GM19035 (cell line): Measurements from ENCODE around the gene ACOXL.

Experiments
- ATAC-seq: cut with Tn5 transposase; IDR thresholded peaks from one replicate; pipeline ENCODE4 v1.9.1; 2021; ENCODE audit not compliant: unreplicated experiment

Gene ACOXL

GRCh38 chr2:111145103-111145760 is 412.9 kb downstream of the ACOXL start:
- ATAC-seq: no peak

- no peak for ATAC-seq
These were observed 413.6 kb downstream of the ACOXL start for GRCh38 chr2:111145951-111146350.

GRCh38 chr2:111148225-111148873 is 416.0 kb downstream of the ACOXL start:
- ATAC-seq: no peak

GRCh38 chr2:111148925-111149324 is 416.6 kb downstream of the ACOXL start:
- ATAC-seq: no peak

- no peak for ATAC-seq
These were observed 417.6 kb downstream of the ACOXL start for GRCh38 chr2:111149882-111150455.

GRCh38 chr2:111154758-111155157 is 422.4 kb downstream of the ACOXL start:
- ATAC-seq: no peak

- no peak for ATAC-seq
These were observed 423.2 kb downstream of the ACOXL start for GRCh38 chr2:111155610-111156009.

GRCh38 chr2:111156529-111156928 is 424.2 kb downstream of the ACOXL start:
- no peak for ATAC-seq

- ATAC-seq: peak; percentile 59
These were observed 424.8 kb downstream of the ACOXL start for GRCh38 chr2:111157071-111157661.

GRCh38 chr2:111157798-111158197 is 425.4 kb downstream of the ACOXL start:
- ATAC-seq: peak; percentile 52

- no peak for ATAC-seq
These were observed 427.3 kb downstream of the ACOXL start for GRCh38 chr2:111159641-111160040.

- no peak for ATAC-seq
These were observed 428.4 kb downstream of the ACOXL start for GRCh38 chr2:111160758-111161157.

- ATAC-seq: no peak
These were observed 429.6 kb downstream of the ACOXL start for GRCh38 chr2:111161971-111162370.

- ATAC-seq: no peak
These were observed 430.5 kb downstream of the ACOXL start for GRCh38 chr2:111162718-111163331.

GRCh38 chr2:111164078-111164477 is 431.7 kb downstream of the ACOXL start:
- no peak for ATAC-seq

- no peak for ATAC-seq
These were observed 432.7 kb downstream of the ACOXL start for GRCh38 chr2:111165084-111165483.

GRCh38 chr2:111166115-111166514 is 433.7 kb downstream of the ACOXL start:
- ATAC-seq: no peak

- no peak for ATAC-seq
These were observed 434.9 kb downstream of the ACOXL start for GRCh38 chr2:111167076-111167862.

- no peak for ATAC-seq
These were observed 435.4 kb downstream of the ACOXL start for GRCh38 chr2:111167863-111168162.
